ENCODE measurements around the gene UST.

The UST gene

DNA sequence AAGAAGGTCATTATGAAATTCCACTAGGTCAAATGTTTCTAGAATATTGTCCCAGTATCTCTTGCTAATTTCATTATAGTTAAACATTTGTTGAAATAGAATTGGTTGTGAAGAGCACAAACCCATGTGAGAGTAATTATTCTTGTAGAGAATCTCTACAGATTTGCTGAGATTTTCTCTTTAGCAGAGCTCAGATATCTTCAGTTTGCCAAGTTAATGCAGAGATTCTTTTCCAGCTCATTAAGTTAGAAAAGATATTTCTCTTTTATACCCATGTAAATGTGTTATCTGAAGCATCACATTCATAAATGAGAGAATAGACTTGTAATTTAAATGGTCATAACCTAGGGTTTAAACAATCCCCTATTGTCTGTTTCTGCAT, 338.7 kb downstream of the UST start:
- no peak for DNase-seq (ENCODE audit: low spot score)
- TF ChIP-seq, protein P1, sequence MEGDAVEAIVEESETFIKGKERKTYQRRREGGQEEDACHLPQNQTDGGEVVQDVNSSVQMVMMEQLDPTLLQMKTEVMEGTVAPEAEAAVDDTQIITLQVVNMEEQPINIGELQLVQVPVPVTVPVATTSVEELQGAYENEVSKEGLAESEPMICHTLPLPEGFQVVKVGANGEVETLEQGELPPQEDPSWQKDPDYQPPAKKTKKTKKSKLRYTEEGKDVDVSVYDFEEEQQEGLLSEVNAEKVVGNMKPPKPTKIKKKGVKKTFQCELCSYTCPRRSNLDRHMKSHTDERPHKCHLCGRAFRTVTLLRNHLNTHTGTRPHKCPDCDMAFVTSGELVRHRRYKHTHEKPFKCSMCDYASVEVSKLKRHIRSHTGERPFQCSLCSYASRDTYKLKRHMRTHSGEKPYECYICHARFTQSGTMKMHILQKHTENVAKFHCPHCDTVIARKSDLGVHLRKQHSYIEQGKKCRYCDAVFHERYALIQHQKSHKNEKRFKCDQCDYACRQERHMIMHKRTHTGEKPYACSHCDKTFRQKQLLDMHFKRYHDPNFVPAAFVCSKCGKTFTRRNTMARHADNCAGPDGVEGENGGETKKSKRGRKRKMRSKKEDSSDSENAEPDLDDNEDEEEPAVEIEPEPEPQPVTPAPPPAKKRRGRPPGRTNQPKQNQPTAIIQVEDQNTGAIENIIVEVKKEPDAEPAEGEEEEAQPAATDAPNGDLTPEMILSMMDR (IDR thresholded peaks at IDR 0.05; ENCODE audit: extremely low read depth, missing control alignments): no peak

DNA sequence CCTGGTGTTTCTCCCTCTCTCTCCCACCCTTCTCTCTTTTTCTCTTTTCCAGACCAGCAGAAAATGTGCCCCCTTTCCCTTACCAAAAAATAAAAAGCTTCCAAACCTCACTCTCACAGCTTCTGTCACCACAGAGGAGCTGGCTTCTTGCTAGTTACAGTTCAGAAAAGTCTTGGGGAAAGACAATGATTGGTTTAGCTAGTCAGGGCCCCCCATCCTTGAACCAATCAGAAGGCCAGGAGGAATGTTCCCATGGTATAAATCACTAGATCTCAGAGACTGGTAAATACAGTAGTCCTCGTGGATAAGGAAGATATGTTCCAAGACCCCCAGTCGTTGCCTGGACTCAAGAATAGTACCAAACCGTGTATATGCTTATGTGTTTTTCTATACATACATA, 339.5 kb downstream of the UST start:
- TF ChIP-seq, protein P1 (IDR thresholded peaks at IDR 0.05; ENCODE audit: extremely low read depth, missing control alignments): no peak

DNA sequence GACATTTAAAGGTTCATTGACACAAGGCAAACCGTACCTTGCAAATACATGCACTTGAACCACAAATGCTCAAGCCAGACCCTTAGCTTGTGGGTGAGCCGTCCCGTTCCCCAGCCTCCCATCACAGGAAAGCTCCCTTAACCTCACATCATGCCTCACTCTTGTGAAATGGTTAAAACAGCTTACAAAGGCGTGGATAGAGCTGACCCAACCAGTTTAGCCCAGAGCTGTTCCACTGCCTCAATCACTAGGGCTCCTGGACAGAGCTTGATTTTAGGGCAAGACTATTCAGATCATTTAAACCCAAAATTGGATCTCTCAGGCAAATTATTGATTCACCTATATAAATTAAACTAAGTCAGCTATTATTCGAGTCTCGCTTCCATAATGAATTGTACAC, 341.1 kb downstream of the UST start:
- no peak for DNase-seq (ENCODE audit: low spot score)
- TF ChIP-seq, protein P1 (IDR thresholded peaks at IDR 0.05; ENCODE audit: extremely low read depth, missing control alignments): no peak

More for the DNA sequence above, 339.5 kb downstream of the UST start:
- DNase-seq (ENCODE audit: low spot score): no peak

DNA sequence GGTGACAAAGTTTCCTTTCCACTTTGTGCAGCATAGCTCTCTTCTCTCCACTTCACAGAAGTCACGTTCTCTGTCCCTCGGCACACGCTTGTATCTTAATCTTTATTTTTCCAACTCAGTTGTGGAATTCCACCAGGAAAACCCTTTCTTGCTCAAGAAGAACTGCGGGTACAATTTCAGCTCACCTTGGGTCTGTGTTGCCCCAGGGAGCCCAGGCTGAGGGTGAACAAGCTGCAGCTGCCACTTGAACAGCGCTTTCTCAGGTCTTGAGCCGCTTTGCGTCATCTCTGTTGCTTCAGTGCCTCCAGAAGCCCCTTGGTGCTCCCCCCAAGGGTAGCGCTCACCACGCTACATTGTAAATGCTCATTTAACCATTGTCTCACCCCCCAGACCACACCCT, 341.5 kb downstream of the UST start:
- no peak for DNase-seq (ENCODE audit: low spot score)
- TF ChIP-seq, protein P1 (IDR thresholded peaks at IDR 0.05; ENCODE audit: extremely low read depth, missing control alignments): no peak

DNA sequence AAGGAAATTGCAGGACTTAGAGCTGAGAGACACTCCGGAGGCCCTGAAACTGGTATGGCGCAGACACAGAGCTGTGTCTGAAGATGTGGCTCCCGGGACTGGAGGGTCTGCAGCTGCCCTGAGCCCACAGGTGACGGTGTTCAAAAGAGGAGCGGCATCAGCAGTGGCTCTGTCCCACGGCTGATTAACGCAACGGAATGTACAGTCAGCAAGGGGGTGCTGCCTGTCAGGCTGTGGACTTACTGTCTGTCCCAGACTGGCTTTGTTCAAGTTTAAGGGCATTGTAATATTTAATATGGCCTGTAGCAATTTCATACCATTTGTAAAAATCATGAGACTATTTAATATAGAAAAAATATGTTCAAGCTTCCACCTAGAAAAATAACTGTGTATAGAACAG, 342.7 kb downstream of the UST start:
- DNase-seq (ENCODE audit: low spot score): no peak
- TF ChIP-seq, protein P1 (IDR thresholded peaks at IDR 0.05; ENCODE audit: extremely low read depth, missing control alignments): no peak

DNA sequence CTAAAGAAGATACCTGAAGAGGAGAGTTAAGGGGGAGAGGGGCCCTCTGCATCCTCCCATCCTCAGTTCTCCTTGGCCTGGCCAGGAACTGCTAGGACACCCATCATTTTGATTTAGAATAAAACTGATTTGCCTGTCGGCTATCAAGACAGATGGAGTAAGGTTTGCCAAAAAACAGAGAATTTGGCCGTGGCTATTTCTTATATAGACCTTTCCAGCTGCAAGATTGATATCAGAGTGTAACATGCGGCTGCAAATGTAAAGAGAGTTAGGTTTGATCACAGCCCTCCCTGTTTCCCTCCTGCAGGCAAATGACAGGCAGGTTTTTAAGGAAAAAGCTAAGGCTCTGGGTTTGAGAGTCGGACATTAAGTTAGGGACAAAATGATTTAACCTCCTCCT, 344.1 kb downstream of the UST start:
- TF ChIP-seq, protein P1 (IDR thresholded peaks at IDR 0.05; ENCODE audit: extremely low read depth, missing control alignments): no peak
- no peak for DNase-seq (ENCODE audit: low spot score)

DNA sequence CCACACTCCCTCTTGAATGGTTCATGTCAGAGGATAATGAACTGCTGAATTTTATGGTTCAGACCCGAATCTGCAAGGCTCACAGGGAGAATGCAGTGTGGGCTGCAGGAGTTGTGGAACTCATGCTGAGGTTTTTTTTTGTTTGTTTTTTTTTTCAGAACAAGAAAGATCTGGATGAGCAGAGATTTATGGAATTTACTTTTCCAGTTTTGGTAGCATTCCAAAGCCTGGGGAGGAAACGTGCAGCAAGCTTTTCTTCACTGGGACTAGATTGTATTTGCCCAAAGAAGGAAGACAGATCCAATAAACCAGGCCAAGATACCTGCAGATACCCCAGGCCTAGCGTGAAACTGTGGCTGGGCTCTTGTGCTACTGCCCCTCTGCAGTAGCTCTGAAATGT, 346.8 kb downstream of the UST start:
- no peak for DNase-seq (ENCODE audit: low spot score)
- TF ChIP-seq, protein P1 (IDR thresholded peaks at IDR 0.05; ENCODE audit: extremely low read depth, missing control alignments): no peak

Data from GM20000 (cell line).